NCI-H510A (cell line): ENCODE data around the gene ECE2.

Source experiments
- DNase-seq: peaks from one replicate; lab custom pipeline; 2025; lab: John Stamatoyannopoulos, UW

The ECE2 gene

GRCh38 chr3:184314700-184315542 is 39.1 kb downstream of the ECE2 start:
- peak; percentile 34 for DNase-seq

GRCh38 chr3:184315543-184315867 is 39.7 kb downstream of the ECE2 start:
- DNase-seq, result no peak

GRCh38 chr3:184315871-184316661 is 40.2 kb downstream of the ECE2 start:
- no peak for DNase-seq

- no peak for DNase-seq
These were observed 41.0 kb downstream of the ECE2 start for GRCh38 chr3:184316792-184317191.

GRCh38 chr3:184317201-184317600 is 41.4 kb downstream of the ECE2 start:
- no peak for DNase-seq

GRCh38 chr3:184320104-184320445 is 44.3 kb downstream of the ECE2 start:
- peak; percentile 53 for DNase-seq

- no peak for DNase-seq
These were observed 45.8 kb downstream of the ECE2 start for GRCh38 chr3:184321666-184322065.

GRCh38 chr3:184322731-184323487 is 47.1 kb downstream of the ECE2 start:
- DNase-seq, result no peak

GRCh38 chr3:184323696-184324095 is 47.9 kb downstream of the ECE2 start:
- no peak for DNase-seq

GRCh38 chr3:184325269-184325668 is 49.4 kb downstream of the ECE2 start:
- DNase-seq, result no peak

GRCh38 chr3:184325715-184326369 is 50.0 kb downstream of the ECE2 start:
- DNase-seq, result no peak

GRCh38 chr3:184327171-184327570 is 51.3 kb downstream of the ECE2 start:
- DNase-seq, result no peak

- no peak for DNase-seq
These were observed 52.7 kb downstream of the ECE2 start for GRCh38 chr3:184328516-184328915.

- no peak for DNase-seq
These were observed 56.7 kb downstream of the ECE2 start for GRCh38 chr3:184332370-184333090.

GRCh38 chr3:184333190-184333589 is 57.4 kb downstream of the ECE2 start:
- DNase-seq, result no peak

- no peak for DNase-seq
These were observed 57.9 kb downstream of the ECE2 start for GRCh38 chr3:184333700-184334099.

GRCh38 chr3:184334470-184335158 is 58.8 kb downstream of the ECE2 start:
- DNase-seq, result no peak

GRCh38 chr3:184335291-184335660 is 59.5 kb downstream of the ECE2 start:
- DNase-seq, result no peak

- peak; percentile 56 for DNase-seq
These were observed 60.1 kb downstream of the ECE2 start for GRCh38 chr3:184335661-184336546.
